ENCODE data around the gene SMARCA2. TPM values are rescaled to one million over a fixed set of nuclear protein-coding genes. Genes with fewer than 3 reads are reported as not detected.

SMARCA2 gene
- total and polyA plus RNA-seq, 9 of the 15 experiments (the other 6 are each of a cell fraction or from before 2014, with no cell fraction given): 8.0 to 34.8 (median 25.5) TPM

- H3K9me3 ChIP-seq (replicated peaks; ENCODE audit: control insufficient read depth, insufficient read depth, low read depth, low read length): no peaks in the 10 kb centered on the region
- no peak overlapping the region for H3K9ac ChIP-seq (ENCODE audit: insufficient read depth in 1 of 2, low read depth in 2 of 2, low read length in 2 of 2)
- in situ Hi-C loops (cut with MboI) (no loop called here), intact Hi-C loops (cut with micrococcal nuclease) (no loop called here)
- ChIA-PET CTCF (ENCODE audit: low intra/inter-chr PET ratio) (no interaction called here), POLR2A (no interaction called here)
- no peaks in the 10 kb centered on the region for H3K27me3 ChIP-seq (ENCODE audit: control insufficient read depth in 2 of 2, insufficient read depth in 2 of 2, low read length in 2 of 2)
- WGBS (ENCODE audit: insufficient coverage, low coverage, missing lambda C conversion rate): 84% methylated on average over 11 of the region's 20 CpGs
- no peak overlapping the region for H3K4me3 ChIP-seq
- no TSS peak for BruUV-seq (replicated peaks)
- FAIRE-seq (no peak), ATAC-seq (no peak), DNase-seq (ENCODE audit: extremely low read depth in 1 of 4, low spot score in 3 of 4) (no peak)
- no peaks in the 10 kb centered on the region for H3K9me1 ChIP-seq (ENCODE audit: control insufficient read depth, insufficient read depth, low read length)
- no peaks in the 10 kb centered on the region for H4K20me1 ChIP-seq (replicated peaks; ENCODE audit: control insufficient read depth, insufficient read depth, low read length)
- H3K27ac ChIP-seq (ENCODE audit: extremely low read depth, low read depth, low read length): no peak overlapping the region
- H3K36me3 ChIP-seq (ENCODE audit: control insufficient read depth, insufficient read depth, low read length): peaks cover 7% of the 10 kb centered on the region; the same call in 1 of the 3 replicates
- H2AFZ ChIP-seq (ENCODE audit: low read depth, low read length): no peak overlapping the region
- no peaks in the 10 kb centered on the region for H3K4me1 ChIP-seq (replicated peaks in 1 of 2; ENCODE audit: control insufficient read depth in 2 of 2, insufficient read depth in 2 of 2, low read length in 2 of 2)
- H3K4me2 ChIP-seq (ENCODE audit: insufficient read depth, low read length): no peak overlapping the region
- no peaks in the 10 kb centered on the region; the same call in 2 of the 3 replicates for H3K79me2 ChIP-seq (ENCODE audit: control insufficient read depth, insufficient read depth, low read length)
- TF ChIP-seq ZFP91 (CRISPR knock-in tag; IDR thresholded peaks at IDR 0.05) (no peak), SLC30A9 (CRISPR knock-in tag; IDR thresholded peaks at IDR 0.05) (no peak), FOXM1 (IDR thresholded peaks at IDR 0.05; ENCODE audit: low read depth) (no peak), FOXM1 (CRISPR knock-in tag; IDR thresholded peaks at IDR 0.05; ENCODE audit: low read depth) (no peak), FOS (IDR thresholded peaks at IDR 0.05; ENCODE audit: extremely low read depth, insufficient read length) (no peak), ZC3H4 (CRISPR knock-in tag; IDR thresholded peaks at IDR 0.05; ENCODE audit: borderline replicate concordance) (no peak), FOXP4 (CRISPR knock-in tag; IDR thresholded peaks at IDR 0.05; ENCODE audit: borderline replicate concordance) (no peak), CBX2 (IDR thresholded peaks at IDR 0.05; ENCODE audit: insufficient read depth, low read length, poor library complexity, severe bottlenecking) (no peak)
Measured at GRCh38 chr9:2157277-2158110, 142.3 kb downstream of the SMARCA2 start.

All from K562 (cell line).